SU-DHL-6 (cell line): ENCODE data around the gene TESPA1.

ENCODE experiments used
- EZH2phosphoT487 ChIP-seq: fragments of 200-600 bp; sonication (generic), shearing (Covaris generic); conservative IDR thresholded peaks from 2 replicates; pipeline ENCODE4 v1.6.1; 2018; ENCODE audit warnings: mild to moderate bottlenecking, antibody characterized with exemption, low read length, moderate library complexity, mixed read lengths
- TF ChIP-seq, protein P1 (sequence below): fragments of 200-600 bp; sonication (generic); IDR thresholded peaks from one replicate; pipeline ENCODE4 v1.5.1; 2017; ENCODE audit warnings: antibody characterized with exemption, mild to moderate bottlenecking, low read length, moderate library complexity; ENCODE audit not compliant: insufficient read depth, poor library complexity, severe bottlenecking

DNA sequence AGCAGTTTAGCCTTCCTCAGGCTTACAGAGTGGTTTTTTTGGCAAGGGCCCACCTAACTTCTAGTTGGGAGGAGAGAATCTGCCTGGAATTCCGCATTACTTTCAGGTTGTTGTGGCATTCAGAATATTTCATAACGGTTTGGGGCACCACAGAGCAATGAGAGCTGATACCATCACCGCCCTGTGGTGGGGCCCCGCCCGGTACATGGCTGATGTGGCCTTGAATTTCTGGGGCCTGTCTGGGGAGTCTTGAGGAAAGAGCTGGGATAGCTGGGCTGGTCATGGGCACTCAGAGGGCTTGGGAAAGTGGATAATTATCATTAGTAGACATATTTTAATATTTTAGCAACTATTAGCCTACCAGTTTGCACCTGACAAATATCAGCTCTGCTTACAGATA, 4.2 kb downstream of the TESPA1 start:
- TF ChIP-seq, protein P1, sequence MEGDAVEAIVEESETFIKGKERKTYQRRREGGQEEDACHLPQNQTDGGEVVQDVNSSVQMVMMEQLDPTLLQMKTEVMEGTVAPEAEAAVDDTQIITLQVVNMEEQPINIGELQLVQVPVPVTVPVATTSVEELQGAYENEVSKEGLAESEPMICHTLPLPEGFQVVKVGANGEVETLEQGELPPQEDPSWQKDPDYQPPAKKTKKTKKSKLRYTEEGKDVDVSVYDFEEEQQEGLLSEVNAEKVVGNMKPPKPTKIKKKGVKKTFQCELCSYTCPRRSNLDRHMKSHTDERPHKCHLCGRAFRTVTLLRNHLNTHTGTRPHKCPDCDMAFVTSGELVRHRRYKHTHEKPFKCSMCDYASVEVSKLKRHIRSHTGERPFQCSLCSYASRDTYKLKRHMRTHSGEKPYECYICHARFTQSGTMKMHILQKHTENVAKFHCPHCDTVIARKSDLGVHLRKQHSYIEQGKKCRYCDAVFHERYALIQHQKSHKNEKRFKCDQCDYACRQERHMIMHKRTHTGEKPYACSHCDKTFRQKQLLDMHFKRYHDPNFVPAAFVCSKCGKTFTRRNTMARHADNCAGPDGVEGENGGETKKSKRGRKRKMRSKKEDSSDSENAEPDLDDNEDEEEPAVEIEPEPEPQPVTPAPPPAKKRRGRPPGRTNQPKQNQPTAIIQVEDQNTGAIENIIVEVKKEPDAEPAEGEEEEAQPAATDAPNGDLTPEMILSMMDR = no peak
- TF ChIP-seq EZH2phosphoT487 = no peak
